ENCODE data around the gene EIPR1.

DNA sequence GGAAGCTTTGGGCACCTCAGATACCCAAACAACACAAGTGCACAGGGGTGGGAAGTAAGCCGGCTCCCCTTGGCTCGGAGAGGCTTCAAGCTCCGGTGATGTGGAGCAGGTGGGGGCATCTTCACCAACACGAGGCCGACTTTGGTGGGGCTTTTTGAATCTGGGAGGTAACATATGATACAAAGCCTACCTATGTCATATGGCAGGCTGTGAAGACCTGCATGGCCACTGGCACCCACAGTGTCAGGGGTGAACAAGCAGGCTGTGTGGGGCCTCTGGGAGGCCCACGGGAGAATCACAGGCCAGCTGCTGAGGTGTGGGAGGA lies 109.0 kb downstream of the EIPR1 start:
- TF ChIP-seq, protein P1, sequence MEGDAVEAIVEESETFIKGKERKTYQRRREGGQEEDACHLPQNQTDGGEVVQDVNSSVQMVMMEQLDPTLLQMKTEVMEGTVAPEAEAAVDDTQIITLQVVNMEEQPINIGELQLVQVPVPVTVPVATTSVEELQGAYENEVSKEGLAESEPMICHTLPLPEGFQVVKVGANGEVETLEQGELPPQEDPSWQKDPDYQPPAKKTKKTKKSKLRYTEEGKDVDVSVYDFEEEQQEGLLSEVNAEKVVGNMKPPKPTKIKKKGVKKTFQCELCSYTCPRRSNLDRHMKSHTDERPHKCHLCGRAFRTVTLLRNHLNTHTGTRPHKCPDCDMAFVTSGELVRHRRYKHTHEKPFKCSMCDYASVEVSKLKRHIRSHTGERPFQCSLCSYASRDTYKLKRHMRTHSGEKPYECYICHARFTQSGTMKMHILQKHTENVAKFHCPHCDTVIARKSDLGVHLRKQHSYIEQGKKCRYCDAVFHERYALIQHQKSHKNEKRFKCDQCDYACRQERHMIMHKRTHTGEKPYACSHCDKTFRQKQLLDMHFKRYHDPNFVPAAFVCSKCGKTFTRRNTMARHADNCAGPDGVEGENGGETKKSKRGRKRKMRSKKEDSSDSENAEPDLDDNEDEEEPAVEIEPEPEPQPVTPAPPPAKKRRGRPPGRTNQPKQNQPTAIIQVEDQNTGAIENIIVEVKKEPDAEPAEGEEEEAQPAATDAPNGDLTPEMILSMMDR (IDR thresholded peaks at IDR 0.05): no peak
- TF ChIP-seq POLR2A (IDR thresholded peaks at IDR 0.05) (no peak), EP300 (IDR thresholded peaks at IDR 0.05; ENCODE audit: low read depth) (no peak), POLR2AphosphoS5 (IDR thresholded peaks at IDR 0.05) (no peak)
